Spleen (tissue), 7 donors: ENCODE data around the gene CFAP43.

Experiments used
- CTCF ChIP-seq, 11 experiments: fragments of 200-600 bp in 7 of 11; fragments of 450-650 bp in 4 of 11; sonication (generic) in 4 of 11; IDR thresholded peaks in 8 of 11; conservative IDR thresholded peaks in 3 of 11; 1 replicate in 7 of 11; 2 replicates in 4 of 11; pipeline versions ENCODE4 v1.4.0 to v1.8.0; 2016 to 2021; ENCODE audit warnings: antibody characterized with exemption in 11 of 11, inconsistent platforms in 4 of 11, mild to moderate bottlenecking in 1 of 11
- POLR2A ChIP-seq, 3 donors: fragments of 450-650 bp; IDR thresholded peaks; one replicate each; pipeline ENCODE4 v1.5.1; 2017; ENCODE audit warnings: antibody characterized with exemption in 3 of 3, mild to moderate bottlenecking in 1 of 3
- donor health status: DM: no; HTN: no; CAD: no; lungs with moderate emphysema.
- donor health status: DM: no; HTN: no; CAD: no.
- donor health status: DM: no; HTN: no; CAD: no.

- no peak for TF ChIP-seq POLR2A (IDR thresholded peaks at IDR 0.05)
- TF ChIP-seq CTCF (IDR thresholded peaks at IDR 0.05 in 8 of 11, conservative IDR thresholded peaks at IDR 0.05 in 3 of 11): no peak
Observed at GRCh38 chr10:104123397-104123796, 108.8 kb downstream of the CFAP43 start.
